Neuronal stem cell (in vitro differentiated cells): Measurements from ENCODE around the gene PLXNA4.

Experiments
- DNase-seq: peaks from one replicate; pipeline ENCODE4 v3.0.0-alpha.2; 2013; ENCODE audit warnings: low spot score
- H2AFZ ChIP-seq: one replicate; pipeline ENCODE4 v1.6.1; 2013; ENCODE audit warnings: mild to moderate bottlenecking, low read length, inconsistent platforms
- H2AK5ac ChIP-seq: 2 replicates; pipeline ENCODE4 v1.6.1; 2013; ENCODE audit warnings: low read depth, mild to moderate bottlenecking, inconsistent platforms, low read length, moderate library complexity, mixed read lengths
- H2BK120ac ChIP-seq: 2 replicates; pipeline ENCODE4 v1.6.1; 2013; ENCODE audit warnings: low read depth, mild to moderate bottlenecking, inconsistent platforms, low read length, moderate library complexity, mixed read lengths
- H2BK12ac ChIP-seq: one replicate; pipeline ENCODE4 v1.6.1; 2013; ENCODE audit warnings: low read length, inconsistent platforms
- H2BK15ac ChIP-seq: 2 replicates; pipeline ENCODE4 v1.6.1; 2013; ENCODE audit warnings: mild to moderate bottlenecking, low read length, inconsistent platforms, mixed read lengths
- H2BK5ac ChIP-seq: one replicate; pipeline ENCODE4 v1.6.1; 2013; ENCODE audit warnings: inconsistent platforms, mild to moderate bottlenecking, low read length, moderate library complexity
- H3K14ac ChIP-seq: one replicate; pipeline ENCODE4 v1.6.1; 2013; ENCODE audit warnings: low read length, inconsistent platforms
- H3K18ac ChIP-seq: 2 replicates; pipeline ENCODE4 v1.6.1; 2013; ENCODE audit warnings: low read length, inconsistent platforms
- H3K23ac ChIP-seq: 2 replicates; pipeline ENCODE4 v1.6.1; 2013; ENCODE audit warnings: low read depth, mild to moderate bottlenecking, mixed read lengths, low read length, inconsistent platforms; ENCODE audit not compliant: poor library complexity
- H3K27ac ChIP-seq: replicated peaks from 3 replicates; pipeline ENCODE4 v1.5.1; 2013; ENCODE audit warnings: low read length, inconsistent platforms
- H3K27me3 ChIP-seq, 3 experiments: 2 replicates each; pipeline ENCODE4 v1.6.1; 2013; ENCODE audit warnings: low read length in 3 of 3, mild to moderate bottlenecking in 2 of 3, inconsistent platforms in 1 of 3, low read depth in 1 of 3, mixed read lengths in 1 of 3, moderate library complexity in 1 of 3; ENCODE audit not compliant: control insufficient read depth in 3 of 3, insufficient read depth in 3 of 3
- H3K36me3 ChIP-seq, 2 donors: replicated peaks in 1 of 2; 2 replicates each; pipeline ENCODE4 v1.6.1; 2013; ENCODE audit warnings: low read length in 2 of 2; ENCODE audit not compliant: control insufficient read depth in 2 of 2, insufficient read depth in 2 of 2
- H3K4ac ChIP-seq: 2 replicates; pipeline ENCODE4 v1.6.1; 2013; ENCODE audit warnings: inconsistent platforms, mild to moderate bottlenecking, low read length, moderate library complexity
- H3K4me1 ChIP-seq, 2 donors: 1 replicate in 1 of 2; 2 replicates in 1 of 2; pipeline ENCODE4 v1.6.1; 2013; ENCODE audit warnings: low read length in 2 of 2, low read depth in 1 of 2; ENCODE audit not compliant: control insufficient read depth in 2 of 2, insufficient read depth in 1 of 2
- H3K4me2 ChIP-seq: one replicate; pipeline ENCODE4 v1.6.1; 2013; ENCODE audit warnings: mild to moderate bottlenecking, low read length, inconsistent platforms; ENCODE audit not compliant: insufficient read depth, poor library complexity, severe bottlenecking
- H3K4me3 ChIP-seq, 2 donors: 2 replicates each; pipeline ENCODE4 v1.5.1; 2013; ENCODE audit warnings: low read length in 2 of 2, mild to moderate bottlenecking in 2 of 2, inconsistent platforms in 1 of 2, moderate library complexity in 1 of 2
- H3K79me1 ChIP-seq: one replicate; pipeline ENCODE4 v1.6.1; 2013; ENCODE audit warnings: low read depth, mild to moderate bottlenecking, inconsistent platforms, low read length, moderate library complexity
- H3K9ac ChIP-seq: one replicate; pipeline ENCODE4 v1.6.1; 2013; ENCODE audit warnings: mild to moderate bottlenecking, low read depth, low read length, inconsistent platforms; ENCODE audit not compliant: poor library complexity
- H3K9me3 ChIP-seq, 2 donors: replicated peaks in 1 of 2; 2 replicates each; pipeline versions ENCODE3 to v1.6.1; 2013; ENCODE audit warnings: low read length in 2 of 2, mild to moderate bottlenecking in 2 of 2, inconsistent platforms in 1 of 2, low read depth in 1 of 2, mixed read lengths in 1 of 2, moderate library complexity in 1 of 2; ENCODE audit not compliant: control insufficient read depth in 2 of 2, insufficient read depth in 1 of 2
- H4K8ac ChIP-seq: one replicate; pipeline ENCODE4 v1.6.1; 2013; ENCODE audit warnings: low read depth, mild to moderate bottlenecking, inconsistent platforms, low read length, moderate library complexity
- H4K91ac ChIP-seq: one replicate; pipeline ENCODE4 v1.6.1; 2013; ENCODE audit warnings: low read length, low read depth, mild to moderate bottlenecking, inconsistent platforms; ENCODE audit not compliant: poor library complexity
- WGBS, 2 donors: extraction: QIAGEN DNeasy Blood & Tissue Kit; methylation state at CpG; one replicate each; pipeline ENCODE4 v1.1.7; 2013; ENCODE audit warnings: missing lambda C conversion rate in 2 of 2, mixed read lengths in 1 of 2; ENCODE audit not compliant: insufficient read length in 2 of 2, insufficient replicate concordance in 1 of 2; ENCODE audit errors: extremely low coverage in 2 of 2; 5-methylcytosine and 5-hydroxymethylcytosine counted together

PLXNA4 gene

GRCh38 chr7:132130497-132130896, 445.8 kb downstream of the PLXNA4 start:
- Histone ChIP-seq H3K9me3 (no peaks in the 10 kb centered on the region), H3K18ac (peak overlapping the region; percentile 68), H4K91ac (peak overlapping the region; percentile 20), H3K27ac (no peak overlapping the region), H3K4me1 (no peaks in the 10 kb centered on the region), H3K36me3 (no peaks in the 10 kb centered on the region), H2AK5ac (no peak overlapping the region), H3K4me3 (no peak overlapping the region), H2BK12ac (no peak overlapping the region), H3K14ac (no peak overlapping the region), H3K27me3 (no peaks in the 10 kb centered on the region), H3K9ac (peak overlapping the region; percentile 4), H3K79me1 (no peaks in the 10 kb centered on the region), H2BK15ac (no peak overlapping the region), H3K4me2 (no peak overlapping the region), H3K4ac (no peak overlapping the region), H2AFZ (no peak overlapping the region), H2BK5ac (no peak overlapping the region), H2BK120ac (no peak overlapping the region), H4K8ac (no peak overlapping the region), H3K23ac (no peak overlapping the region)
- no CpG with 5 or more reads among the region's 5 CpGs for WGBS, 2 donors
- no peak for DNase-seq

- Histone ChIP-seq H4K8ac (no peak overlapping the region), H3K23ac (peak overlapping the region; percentile 83), H2BK15ac (peak overlapping the region; percentile 35), H2AK5ac (peak overlapping the region; percentile 31), H2AFZ (no peak overlapping the region), H3K4me2 (no peak overlapping the region), H3K27ac (no peak overlapping the region), H3K14ac (peak overlapping the region; percentile 56), H3K18ac (no peak overlapping the region), H2BK120ac (no peak overlapping the region), H2BK12ac (peak overlapping the region; percentile 65), H3K36me3 (no peaks in the 10 kb centered on the region), H3K9ac (no peak overlapping the region), H3K79me1 (no peaks in the 10 kb centered on the region), H2BK5ac (no peak overlapping the region), H4K91ac (no peak overlapping the region), H3K4me1 (peaks cover 0 to 2% of the 10 kb centered on the region in 2 donors), H3K4ac (no peak overlapping the region), H3K9me3 (no peaks in the 10 kb centered on the region), H3K4me3 (peak overlapping the region in 1 of 2 donors; percentile 22), H3K27me3 (no peaks in the 10 kb centered on the region)
- no peak for DNase-seq
- no CpG with 5 or more reads among the region's 12 CpGs for WGBS, 2 donors
These were observed 450.2 kb downstream of the PLXNA4 start for GRCh38 chr7:132125872-132126595.

GRCh38 chr7:132125096-132125495, 451.2 kb downstream of the PLXNA4 start:
- H3K27me3 ChIP-seq = no peaks in the 10 kb centered on the region
- H3K4me1 ChIP-seq = peaks cover 0 to 2% of the 10 kb centered on the region in 2 donors
- no peak overlapping the region for H3K23ac ChIP-seq
- H2BK15ac ChIP-seq = no peak overlapping the region
- no peak for DNase-seq
- no peak overlapping the region for H2BK12ac ChIP-seq
- H3K4me2 ChIP-seq = no peak overlapping the region
- no peaks in the 10 kb centered on the region for H3K9me3 ChIP-seq
- no peak overlapping the region for H2AK5ac ChIP-seq
- H2BK5ac ChIP-seq = no peak overlapping the region
- no CpG with 5 or more reads among the region's 3 CpGs for WGBS, 2 donors
- H2AFZ ChIP-seq = no peak overlapping the region
- H3K4ac ChIP-seq = no peak overlapping the region
- H3K9ac ChIP-seq = no peak overlapping the region
- H3K36me3 ChIP-seq = no peaks in the 10 kb centered on the region
- no peak overlapping the region for H3K27ac ChIP-seq
- H4K8ac ChIP-seq = no peak overlapping the region
- H4K91ac ChIP-seq = no peak overlapping the region
- H3K4me3 ChIP-seq = no peak overlapping the region
- H3K79me1 ChIP-seq = no peaks in the 10 kb centered on the region
- H2BK120ac ChIP-seq = no peak overlapping the region
- H3K14ac ChIP-seq = no peak overlapping the region
- H3K18ac ChIP-seq = no peak overlapping the region

- no peak overlapping the region for H2AFZ ChIP-seq
- no peak overlapping the region for H2BK12ac ChIP-seq
- no peaks in the 10 kb centered on the region for H3K9me3 ChIP-seq
- peaks cover 0 to 2% of the 10 kb centered on the region in 2 donors for H3K4me1 ChIP-seq
- H2BK5ac ChIP-seq = no peak overlapping the region
- no peaks in the 10 kb centered on the region for H3K79me1 ChIP-seq
- H3K4ac ChIP-seq = no peak overlapping the region
- no peak overlapping the region for H4K91ac ChIP-seq
- no peak overlapping the region for H3K4me2 ChIP-seq
- no peaks in the 10 kb centered on the region for H3K27me3 ChIP-seq
- DNase-seq = no peak
- no peak overlapping the region for H3K14ac ChIP-seq
- H3K23ac ChIP-seq = no peak overlapping the region
- no peak overlapping the region for H3K4me3 ChIP-seq
- no CpG with 5 or more reads among the region's 6 CpGs for WGBS, 2 donors
- no peak overlapping the region for H3K18ac ChIP-seq
- H2AK5ac ChIP-seq = no peak overlapping the region
- no peak overlapping the region for H2BK120ac ChIP-seq
- H4K8ac ChIP-seq = no peak overlapping the region
- no peaks in the 10 kb centered on the region for H3K36me3 ChIP-seq
- no peak overlapping the region for H3K9ac ChIP-seq
- H3K27ac ChIP-seq = no peak overlapping the region
- no peak overlapping the region for H2BK15ac ChIP-seq
These were observed 451.7 kb downstream of the PLXNA4 start for GRCh38 chr7:132124575-132124974.
